ENCODE results near the gene EVI2A.
"Not testable (repeated sequence)": the region's sequence is repeated elsewhere in the genome, so short reads cannot be mapped to it uniquely, and the experiment has no call there.

EVI2A gene, protein sequence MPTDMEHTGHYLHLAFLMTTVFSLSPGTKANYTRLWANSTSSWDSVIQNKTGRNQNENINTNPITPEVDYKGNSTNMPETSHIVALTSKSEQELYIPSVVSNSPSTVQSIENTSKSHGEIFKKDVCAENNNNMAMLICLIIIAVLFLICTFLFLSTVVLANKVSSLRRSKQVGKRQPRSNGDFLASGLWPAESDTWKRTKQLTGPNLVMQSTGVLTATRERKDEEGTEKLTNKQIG

DNA sequence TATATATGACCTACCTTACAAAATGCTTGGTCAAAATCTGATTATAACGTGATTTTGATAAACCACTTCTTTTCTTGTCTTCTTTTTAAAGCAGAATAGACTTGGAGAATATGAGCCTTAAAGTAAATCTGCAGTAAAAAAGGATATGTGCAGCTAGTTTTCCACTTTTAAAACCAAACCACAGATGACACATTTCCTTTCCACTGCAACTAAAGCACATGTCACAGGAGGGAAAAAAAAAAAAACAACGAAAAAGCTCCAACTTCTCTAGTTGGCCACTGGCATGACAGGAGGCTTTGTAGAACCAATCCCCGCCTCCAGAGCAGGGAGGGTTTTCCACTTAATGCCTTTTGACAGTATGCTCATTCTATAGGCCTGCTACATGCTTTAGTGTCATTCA lies at the start of gene EVI2A:
TSS of gene EVI2A (minus strand) at position 142 of the 400 bp plus-strand sequence. CDS start 2,609 bp downstream, outside the sequence.
- Histone ChIP-seq H3K9ac (ENCODE audit: low read length) (no peak within 1 kb of the TSS), H3K27me3 (ENCODE audit: control insufficient read depth in 1 of 2, insufficient read depth in 2 of 2, low read length in 2 of 2) (no peaks in the 10 kb centered on the region), H3K4me3 (ENCODE audit: low read depth in 1 of 2, low read length in 2 of 2) (no peak within 1 kb of the TSS), H3K9me3 (ENCODE audit: low read length) (no peaks in the 10 kb centered on the region), H3K4me1 (ENCODE audit: insufficient read depth, low read length) (peaks cover 3% of the 10 kb centered on the region), H3K27ac (ENCODE audit: low read depth, low read length) (no peak within 1 kb of the TSS), H3K36me3 (ENCODE audit: insufficient read depth, low read length) (peaks cover 9% of the 10 kb centered on the region)

DNA sequence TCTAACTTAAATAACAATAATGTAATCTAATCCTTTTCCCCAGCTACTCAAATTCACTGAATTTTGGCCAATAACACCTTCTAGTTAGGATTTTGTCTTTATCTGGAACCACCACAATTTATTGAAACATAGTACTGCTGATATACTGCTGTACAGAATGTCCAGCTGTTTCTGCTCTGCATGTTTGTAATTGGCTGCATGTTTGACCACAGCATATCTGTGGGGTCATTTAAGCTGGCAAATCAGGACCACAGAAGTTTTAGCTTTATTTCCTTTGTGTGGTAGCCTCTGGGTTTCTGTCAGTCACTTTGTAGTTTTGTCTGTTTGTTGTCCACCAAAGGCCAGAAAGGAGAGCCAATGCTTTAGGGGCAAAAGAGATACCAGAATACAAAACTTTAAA lies 47.8 kb upstream of the EVI2A start:
- Histone ChIP-seq H3K9me3 (ENCODE audit: low read length) (no peaks in the 10 kb centered on the region), H3K36me3 (ENCODE audit: insufficient read depth, low read length) (peaks cover 17% of the 10 kb centered on the region), H3K4me1 (ENCODE audit: insufficient read depth, low read length) (no peaks in the 10 kb centered on the region), H3K27me3 (ENCODE audit: control insufficient read depth in 1 of 2, insufficient read depth in 2 of 2, low read length in 2 of 2) (no peaks in the 10 kb centered on the region), H3K27ac (ENCODE audit: low read depth, low read length) (no peak overlapping the region), H3K9ac (ENCODE audit: low read length) (no peak overlapping the region), H3K4me3 (ENCODE audit: low read depth in 1 of 2, low read length in 2 of 2) (no peak overlapping the region)

DNA sequence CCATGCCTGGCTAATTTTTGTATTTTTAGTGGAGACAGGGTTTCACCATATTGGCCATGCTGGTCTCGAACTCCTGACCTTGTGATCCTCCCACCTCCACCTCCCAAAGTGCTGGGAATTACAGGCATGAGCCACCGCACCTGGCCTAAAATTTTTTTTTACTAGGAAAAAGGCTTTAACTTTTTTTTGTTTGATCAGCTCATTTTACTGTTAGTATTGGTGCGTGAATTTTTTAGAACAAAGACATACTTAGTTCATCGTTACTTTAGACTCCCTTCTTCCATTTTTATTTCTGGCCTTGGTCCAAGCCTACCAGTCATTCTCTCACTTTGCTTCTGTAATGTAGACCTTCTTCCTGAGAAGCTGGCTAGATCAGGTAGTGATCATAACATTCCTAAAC lies 44.7 kb upstream of the EVI2A start:
- Histone ChIP-seq H3K27me3 (ENCODE audit: control insufficient read depth in 1 of 2, insufficient read depth in 2 of 2, low read length in 2 of 2) (no peaks in the 10 kb centered on the region), H3K4me3 (ENCODE audit: low read depth in 1 of 2, low read length in 2 of 2) (no peak overlapping the region), H3K9me3 (ENCODE audit: low read length) (no peaks in the 10 kb centered on the region), H3K4me1 (ENCODE audit: insufficient read depth, low read length) (no peaks in the 10 kb centered on the region), H3K36me3 (ENCODE audit: insufficient read depth, low read length) (peaks cover 9% of the 10 kb centered on the region), H3K27ac (ENCODE audit: low read depth, low read length) (no peak overlapping the region), H3K9ac (ENCODE audit: low read length) (no peak overlapping the region)

DNA sequence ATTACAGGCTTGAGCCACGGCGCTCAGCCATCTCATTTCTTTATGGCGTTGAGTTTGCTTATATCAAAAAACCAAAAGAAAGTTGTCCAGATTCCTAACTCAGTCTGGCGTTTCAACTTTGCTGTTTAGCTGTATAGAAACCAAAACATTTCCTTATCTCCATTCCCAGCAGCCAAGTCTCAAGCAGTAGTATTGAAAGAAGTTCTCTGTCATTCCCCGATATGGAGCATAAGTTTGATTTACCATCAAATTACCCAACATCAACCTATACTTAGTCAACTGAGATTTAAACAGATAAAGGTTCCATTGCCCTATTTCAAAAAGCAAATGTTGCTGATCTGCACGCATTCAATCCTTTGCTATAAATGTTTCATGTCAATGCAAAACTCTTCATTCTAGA lies 42.6 kb upstream of the EVI2A start:
- no peaks in the 10 kb centered on the region for H3K27me3 ChIP-seq (ENCODE audit: control insufficient read depth in 1 of 2, insufficient read depth in 2 of 2, low read length in 2 of 2)
- peaks cover 19% of the 10 kb centered on the region for H3K36me3 ChIP-seq (ENCODE audit: insufficient read depth, low read length)
- no peaks in the 10 kb centered on the region for H3K9me3 ChIP-seq (ENCODE audit: low read length)
- no peaks in the 10 kb centered on the region for H3K4me1 ChIP-seq (ENCODE audit: insufficient read depth, low read length)
- H3K9ac ChIP-seq (ENCODE audit: low read length): no peak overlapping the region
- no peak overlapping the region for H3K4me3 ChIP-seq (ENCODE audit: low read depth in 1 of 2, low read length in 2 of 2)
- H3K27ac ChIP-seq (ENCODE audit: low read depth, low read length): no peak overlapping the region

GRCh38 chr17:31357839-31358394 lies 36.5 kb upstream of the EVI2A start:
- H3K4me3 ChIP-seq (ENCODE audit: low read depth in 1 of 2, low read length in 2 of 2): no peak overlapping the region
- H3K27me3 ChIP-seq (ENCODE audit: control insufficient read depth in 1 of 2, insufficient read depth in 2 of 2, low read length in 2 of 2): no peaks in the 10 kb centered on the region
- peaks cover 28% of the 10 kb centered on the region for H3K36me3 ChIP-seq (ENCODE audit: insufficient read depth, low read length)
- H3K27ac ChIP-seq (ENCODE audit: low read depth, low read length): no peak overlapping the region
- H3K4me1 ChIP-seq (ENCODE audit: insufficient read depth, low read length): no peaks in the 10 kb centered on the region
- H3K9me3 ChIP-seq (ENCODE audit: low read length): no peaks in the 10 kb centered on the region
- H3K9ac ChIP-seq (ENCODE audit: low read length): no peak overlapping the region

GRCh38 chr17:31357091-31357490 lies 35.7 kb upstream of the EVI2A start:
- H3K9me3 ChIP-seq (ENCODE audit: low read length): no peaks in the 10 kb centered on the region
- H3K27me3 ChIP-seq (ENCODE audit: control insufficient read depth in 1 of 2, insufficient read depth in 2 of 2, low read length in 2 of 2): no peaks in the 10 kb centered on the region
- no peak overlapping the region for H3K4me3 ChIP-seq (ENCODE audit: low read depth in 1 of 2, low read length in 2 of 2)
- no peak overlapping the region for H3K27ac ChIP-seq (ENCODE audit: low read depth, low read length)
- peaks cover 28% of the 10 kb centered on the region for H3K36me3 ChIP-seq (ENCODE audit: insufficient read depth, low read length)
- H3K4me1 ChIP-seq (ENCODE audit: insufficient read depth, low read length): no peaks in the 10 kb centered on the region
- no peak overlapping the region for H3K9ac ChIP-seq (ENCODE audit: low read length)

DNA sequence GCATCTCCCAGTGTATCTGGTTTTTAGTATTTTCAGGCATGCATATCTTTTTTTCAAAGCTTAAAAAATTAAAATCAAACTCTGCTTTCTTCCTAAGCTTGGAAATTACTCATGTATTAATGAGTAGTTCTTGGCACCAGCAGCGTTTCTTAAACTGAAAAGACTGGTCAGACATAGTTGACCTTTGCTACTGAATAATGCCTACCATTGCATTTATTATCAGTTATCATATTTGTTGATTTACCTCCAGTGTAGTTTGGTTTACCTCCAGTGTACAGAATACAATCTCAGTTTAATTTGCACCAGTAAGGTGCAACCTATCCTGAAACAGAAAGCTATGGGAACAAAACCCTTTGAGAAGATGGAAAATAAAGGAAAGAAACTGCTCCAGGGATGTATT lies 34.5 kb upstream of the EVI2A start:
- Histone ChIP-seq H3K36me3 (ENCODE audit: insufficient read depth, low read length) (peaks cover 24% of the 10 kb centered on the region), H3K4me1 (ENCODE audit: insufficient read depth, low read length) (no peaks in the 10 kb centered on the region), H3K9ac (ENCODE audit: low read length) (no peak overlapping the region), H3K9me3 (ENCODE audit: low read length) (no peaks in the 10 kb centered on the region), H3K27ac (ENCODE audit: low read depth, low read length) (no peak overlapping the region), H3K4me3 (ENCODE audit: low read depth in 1 of 2, low read length in 2 of 2) (no peak overlapping the region), H3K27me3 (ENCODE audit: control insufficient read depth in 1 of 2, insufficient read depth in 2 of 2, low read length in 2 of 2) (no peaks in the 10 kb centered on the region)

- Histone ChIP-seq H3K4me1 (ENCODE audit: insufficient read depth, low read length) (no peaks in the 10 kb centered on the region), H3K36me3 (ENCODE audit: insufficient read depth, low read length) (peaks cover 21% of the 10 kb centered on the region), H3K27me3 (ENCODE audit: control insufficient read depth in 1 of 2, insufficient read depth in 2 of 2, low read length in 2 of 2) (no peaks in the 10 kb centered on the region), H3K9me3 (ENCODE audit: low read length) (no peaks in the 10 kb centered on the region), H3K27ac (ENCODE audit: low read depth, low read length) (no peak overlapping the region), H3K4me3 (ENCODE audit: low read depth in 1 of 2, low read length in 2 of 2) (no peak overlapping the region), H3K9ac (ENCODE audit: low read length) (no peak overlapping the region)
These were observed 28.0 kb upstream of the EVI2A start for GRCh38 chr17:31349454-31349853.

- H3K36me3 ChIP-seq (ENCODE audit: insufficient read depth, low read length): peaks cover 20% of the 10 kb centered on the region
- not testable (repeated sequence) for H3K4me1 ChIP-seq (ENCODE audit: insufficient read depth, low read length); H3K27me3 ChIP-seq (ENCODE audit: control insufficient read depth in 1 of 2, insufficient read depth in 2 of 2, low read length in 2 of 2); H3K27ac ChIP-seq (ENCODE audit: low read depth, low read length); H3K9ac ChIP-seq (ENCODE audit: low read length); H3K9me3 ChIP-seq (ENCODE audit: low read length); H3K4me3 ChIP-seq (ENCODE audit: low read depth in 1 of 2, low read length in 2 of 2)
These were observed 23.8 kb upstream of the EVI2A start for GRCh38 chr17:31345191-31345747.

DNA sequence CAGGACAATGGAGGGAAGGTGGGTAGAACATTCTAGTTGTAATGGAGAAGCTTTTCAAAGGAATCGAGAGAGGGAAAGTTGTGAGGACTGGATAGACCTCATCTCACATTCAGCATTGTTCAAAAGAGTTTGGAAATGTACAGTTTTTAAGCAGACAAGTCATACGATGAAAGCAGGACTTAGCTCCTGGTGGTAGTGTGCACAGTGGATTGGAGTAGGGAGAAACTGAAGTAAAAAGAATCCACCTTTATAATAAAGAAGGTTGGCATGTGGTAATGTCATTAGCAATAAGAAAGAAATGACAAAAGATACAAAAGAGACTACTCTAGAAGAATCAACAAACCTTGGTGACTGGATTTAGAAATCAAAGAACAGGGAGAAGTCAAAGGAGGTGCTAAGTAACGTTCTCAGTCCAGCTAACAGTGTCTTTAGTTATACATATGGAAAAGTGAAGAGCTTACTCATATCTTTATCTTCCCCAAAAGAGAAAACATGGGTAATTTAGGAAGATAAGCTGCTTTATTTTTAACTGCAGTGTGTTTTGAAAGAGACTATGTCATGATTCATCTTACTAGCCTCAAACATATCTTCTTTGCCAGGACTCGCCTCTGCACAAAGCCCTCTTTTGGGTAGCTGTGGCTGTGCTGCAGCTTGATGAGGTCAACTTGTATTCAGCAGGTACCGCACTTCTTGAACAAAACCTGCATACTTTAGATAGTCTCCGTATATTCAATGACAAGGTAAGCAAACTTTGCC lies 18.7 kb upstream of the EVI2A start:
- H3K27ac ChIP-seq (ENCODE audit: low read depth, low read length): no peak overlapping the region

GRCh38 chr17:31329221-31329620 lies 7.8 kb upstream of the EVI2A start:
- Histone ChIP-seq H3K27ac (ENCODE audit: low read depth, low read length) (no peak overlapping the region), H3K4me3 (ENCODE audit: low read depth in 1 of 2, low read length in 2 of 2) (no peak overlapping the region), H3K9ac (ENCODE audit: low read length) (no peak overlapping the region), H3K9me3 (ENCODE audit: low read length) (no peaks in the 10 kb centered on the region), H3K36me3 (ENCODE audit: insufficient read depth, low read length) (peaks cover 17% of the 10 kb centered on the region), H3K27me3 (ENCODE audit: control insufficient read depth in 1 of 2, insufficient read depth in 2 of 2, low read length in 2 of 2) (no peaks in the 10 kb centered on the region), H3K4me1 (ENCODE audit: insufficient read depth, low read length) (no peaks in the 10 kb centered on the region)

More for the DNA sequence above, 18.7 kb upstream of the EVI2A start:
- no peak overlapping the region for H3K4me3 ChIP-seq (ENCODE audit: low read depth in 1 of 2, low read length in 2 of 2)
- no peak overlapping the region for H3K9ac ChIP-seq (ENCODE audit: low read length)
- H3K4me1 ChIP-seq (ENCODE audit: insufficient read depth, low read length): no peaks in the 10 kb centered on the region
- no peaks in the 10 kb centered on the region for H3K27me3 ChIP-seq (ENCODE audit: control insufficient read depth in 1 of 2, insufficient read depth in 2 of 2, low read length in 2 of 2)
- no peaks in the 10 kb centered on the region for H3K9me3 ChIP-seq (ENCODE audit: low read length)
- peaks cover 21% of the 10 kb centered on the region for H3K36me3 ChIP-seq (ENCODE audit: insufficient read depth, low read length)
